Heart right ventricle (tissue), 16 donors: Measurements from ENCODE around the gene EIF3J. TPM values are rescaled to one million over a fixed set of nuclear protein-coding genes. Genes with fewer than 3 reads are reported as not detected.

Experiments
- ATAC-seq, 8 donors: fragments of 200-7000 bp; cut with Tn5 transposase; one replicate each; pipeline ENCODE4 v1.9.1; 2020; ENCODE audit warnings: mild to moderate bottlenecking in 8 of 8, moderate library complexity in 8 of 8, moderate number of reproducible peaks in 1 of 8
- DNase-seq, 2 donors: peaks; one replicate each; pipeline ENCODE4 v3.0.0-alpha.2; 2020
- H3K27ac ChIP-seq, 10 donors: fragments of 200-600 bp; sonication (generic) in 2 of 10; one replicate each; pipeline versions ENCODE4 v1.5.0 to v1.8.0; 2020 to 2022; ENCODE audit warnings: mild to moderate bottlenecking in 3 of 10
- H3K27me3 ChIP-seq, 7 donors: fragments of 200-600 bp; one replicate each; pipeline ENCODE4 v1.8.0; 2021 to 2022; ENCODE audit warnings: mild to moderate bottlenecking in 2 of 7
- H3K36me3 ChIP-seq, 9 donors: fragments of 200-600 bp; sonication (generic) in 1 of 9; one replicate each; pipeline versions ENCODE4 v1.5.0 to v1.8.0; 2020 to 2022; ENCODE audit warnings: mild to moderate bottlenecking in 2 of 9
- H3K4me1 ChIP-seq, 9 donors: fragments of 200-600 bp; sonication (generic) in 1 of 9; one replicate each; pipeline versions ENCODE4 v1.5.0 to v1.8.0; 2020 to 2022; ENCODE audit warnings: mild to moderate bottlenecking in 4 of 9
- H3K4me3 ChIP-seq, 10 donors: fragments of 200-600 bp; sonication (generic) in 2 of 10; one replicate each; pipeline versions ENCODE4 v1.5.0 to v1.8.0; 2020 to 2022; ENCODE audit warnings: mild to moderate bottlenecking in 7 of 10, moderate library complexity in 2 of 10
- H3K9me3 ChIP-seq, 11 donors: fragments of 200-600 bp in 10 of 11; sonication (generic) in 2 of 11; one replicate each; pipeline versions ENCODE4 v1.5.0 to v1.8.0; 2013 to 2022; ENCODE audit warnings: mild to moderate bottlenecking in 2 of 11, control low read depth in 1 of 11, moderate library complexity in 1 of 11
- WGBS, 2 donors: extraction: QIAGEN DNeasy Blood & Tissue Kit; methylation state at CpG; one replicate each; pipeline ENCODE4 v1.1.7; 2013; ENCODE audit warnings: inconsistent platforms in 1 of 2; 5-methylcytosine and 5-hydroxymethylcytosine counted together
- intact Hi-C, 10 donors: fragments of 100-400 bp; cut with DNase I; formaldehyde crosslinking; loops; one replicate each; pipeline versions ENCODE4 v1.11.1 to v1.14.2; 2022
- polyA plus RNA-seq, 2 donors: library from polyadenylated mRNA; stranded (reverse); fragments of 200-250 nt; gene quantifications; one replicate each; pipeline ENCODE4 v1.2.3, GENCODE V29; 2013
- total RNA-seq, 10 donors: library from RNA; stranded (reverse); fragmentation: NEBNext Ultra II Directional in 3 of 10; extraction: Animal tissue kit (Norgen Biotek cat#: 25700) in 3 of 10; gene quantifications; one replicate each; pipeline versions ENCODE4 v1.2.1 to v1.2.4, GENCODE V29; 2021 to 2023
- TF ChIP-seq, protein P1 (sequence below), 9 donors: fragments of 200-600 bp; sonication (generic) in 2 of 9; IDR thresholded peaks; one replicate each; pipeline versions ENCODE4 v1.5.0 to v1.8.0; 2021 to 2022; ENCODE audit warnings: antibody characterized with exemption in 9 of 9, mild to moderate bottlenecking in 5 of 9, moderate library complexity in 1 of 9
- donor health status: Arrhythmogenic right ventricular cardiomyopathy.
- donor health status: ischemic (EF 13 %, LVEDD 7.1; RV severe dilation, severe dysfunction).
- donor health status: healthy with polysubstance abuse.
- donor health status: DM: no; HTN: yes; CAD: no.
- donor health status: DM: no; HTN: no; CAD: no.
- donor health status: ischemic (EF 25% LVEDD 6.9; RV normal size, moderate dysfunction).
- donor health status: ischemic (EF 25% LVEDD 5.7; RV mildly dilated, moderate dysfunction).
- donor health status: healthy.
- donor health status: DM: yes; HTN: yes; CAD: no.
- donor health status: Ischemic cardiomyopathy.
- donor health status: ischemic (EF 35%, LVEDD 5.7; RV mildly dilated, moderate dysfunction).
- donor health status: nonischemic (EF 11% LVEDD 7.7; RV severe dilation, severe dysfunction).
- donor health status: DM: yes; HTN: yes; CAD: no.
- donor health status: PGD.
- donor health status: ischemic (EF 29% LVEDD 5.4; RV normal size, mild dysfunction).
- donor health status: nonischemic (EF 23%, LVEDD 6.1; RV moderate dilation, normal function).

EIF3J gene
- total and polyA plus RNA-seq, 12 donors: 30.4 to 105 (median 81.4) TPM

DNA sequence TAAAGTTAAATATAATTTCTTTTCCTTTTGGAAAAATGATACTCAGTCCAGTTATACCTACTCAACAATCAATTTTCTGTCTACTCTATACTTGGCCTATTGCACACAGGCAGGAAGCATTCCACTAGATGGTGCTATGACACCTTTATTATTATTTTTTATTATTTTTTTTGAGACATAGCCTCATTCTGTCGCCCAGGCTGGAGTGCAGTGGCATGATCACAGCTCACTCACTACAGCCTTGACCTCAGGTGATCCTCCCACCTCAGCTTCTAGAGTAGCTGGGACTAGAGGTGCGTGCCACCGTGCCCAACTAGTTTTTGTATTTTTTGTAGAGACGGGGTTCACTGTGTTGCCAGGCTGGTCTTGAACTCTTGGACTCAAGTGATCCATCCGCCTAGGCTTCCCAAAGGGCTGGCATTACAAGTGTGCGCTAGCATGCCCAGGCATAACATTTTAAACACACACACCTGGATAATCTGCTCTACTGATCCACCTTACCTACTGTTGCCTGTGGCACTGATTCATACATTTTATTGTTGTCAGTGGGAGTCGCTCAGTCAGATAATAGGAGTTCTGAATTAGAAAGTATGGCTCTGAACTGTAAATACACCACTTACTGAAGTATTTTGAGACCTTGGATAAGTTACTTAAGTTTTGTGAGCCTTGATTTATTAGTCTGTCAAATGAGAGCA is 56.2 kb downstream of the EIF3J start:
- peaks cover 0 to 4% (median 0%) of the 10 kb centered on the region in 9 donors for H3K4me1 ChIP-seq
- H3K9me3 ChIP-seq: no peaks in the 10 kb centered on the region
- peak in 1 of 8 donors; percentile 37 for ATAC-seq
- intact Hi-C loops: loop anchor here in 1 of 10 donors (5.0 kb wide), 1 partner anchor 194 kb away; no protein-coding TSS in a partner anchor
- H3K27me3 ChIP-seq: no peaks in the 10 kb centered on the region
- 84 to 89% methylated on average over 7 of the region's 7 CpGs for WGBS, 2 donors
- TF ChIP-seq, protein P1, sequence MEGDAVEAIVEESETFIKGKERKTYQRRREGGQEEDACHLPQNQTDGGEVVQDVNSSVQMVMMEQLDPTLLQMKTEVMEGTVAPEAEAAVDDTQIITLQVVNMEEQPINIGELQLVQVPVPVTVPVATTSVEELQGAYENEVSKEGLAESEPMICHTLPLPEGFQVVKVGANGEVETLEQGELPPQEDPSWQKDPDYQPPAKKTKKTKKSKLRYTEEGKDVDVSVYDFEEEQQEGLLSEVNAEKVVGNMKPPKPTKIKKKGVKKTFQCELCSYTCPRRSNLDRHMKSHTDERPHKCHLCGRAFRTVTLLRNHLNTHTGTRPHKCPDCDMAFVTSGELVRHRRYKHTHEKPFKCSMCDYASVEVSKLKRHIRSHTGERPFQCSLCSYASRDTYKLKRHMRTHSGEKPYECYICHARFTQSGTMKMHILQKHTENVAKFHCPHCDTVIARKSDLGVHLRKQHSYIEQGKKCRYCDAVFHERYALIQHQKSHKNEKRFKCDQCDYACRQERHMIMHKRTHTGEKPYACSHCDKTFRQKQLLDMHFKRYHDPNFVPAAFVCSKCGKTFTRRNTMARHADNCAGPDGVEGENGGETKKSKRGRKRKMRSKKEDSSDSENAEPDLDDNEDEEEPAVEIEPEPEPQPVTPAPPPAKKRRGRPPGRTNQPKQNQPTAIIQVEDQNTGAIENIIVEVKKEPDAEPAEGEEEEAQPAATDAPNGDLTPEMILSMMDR (IDR thresholded peaks at IDR 0.05): peak in 7 of 9 donors; percentile 23 to 53 (median 46)
- H3K4me3 ChIP-seq: no peak overlapping the region
- H3K27ac ChIP-seq: no peak overlapping the region
- peaks cover 0 to 100% (median 81%) of the 10 kb centered on the region in 9 donors for H3K36me3 ChIP-seq
- no peak for DNase-seq

DNA sequence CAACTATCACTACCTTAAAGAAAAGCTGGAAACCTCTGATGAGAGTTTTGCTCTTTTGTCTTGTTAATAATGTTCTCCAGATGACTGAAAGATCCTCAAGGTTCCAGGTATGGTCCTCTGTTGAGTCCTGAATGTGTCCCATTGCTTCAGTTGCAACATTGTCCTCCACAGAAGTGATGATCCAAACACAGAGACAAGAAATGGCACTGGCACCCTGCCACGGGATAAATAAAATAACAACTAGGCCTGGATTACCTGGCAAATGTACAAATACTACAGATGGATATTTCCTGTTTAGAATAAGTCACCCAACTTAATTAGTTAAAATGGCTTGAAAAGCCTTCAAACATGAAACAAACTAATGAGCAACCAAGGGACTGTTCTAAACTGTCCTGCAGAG is 58.3 kb downstream of the EIF3J start:
- H3K36me3 ChIP-seq: peaks cover 0 to 100% (median 70%) of the 10 kb centered on the region in 9 donors
- no peak overlapping the region for H3K4me3 ChIP-seq
- H3K4me1 ChIP-seq: peaks cover 0 to 4% (median 0%) of the 10 kb centered on the region in 9 donors
- intact Hi-C loops: no loop called here
- no peak for DNase-seq
- no peaks in the 10 kb centered on the region for H3K9me3 ChIP-seq
- ATAC-seq: no peak
- TF ChIP-seq, protein P1 (IDR thresholded peaks at IDR 0.05): no peak
- no peaks in the 10 kb centered on the region for H3K27me3 ChIP-seq
- no peak overlapping the region for H3K27ac ChIP-seq
- WGBS, 2 donors: 59 to 74% methylated on average over 1 of the region's 1 CpG

DNA sequence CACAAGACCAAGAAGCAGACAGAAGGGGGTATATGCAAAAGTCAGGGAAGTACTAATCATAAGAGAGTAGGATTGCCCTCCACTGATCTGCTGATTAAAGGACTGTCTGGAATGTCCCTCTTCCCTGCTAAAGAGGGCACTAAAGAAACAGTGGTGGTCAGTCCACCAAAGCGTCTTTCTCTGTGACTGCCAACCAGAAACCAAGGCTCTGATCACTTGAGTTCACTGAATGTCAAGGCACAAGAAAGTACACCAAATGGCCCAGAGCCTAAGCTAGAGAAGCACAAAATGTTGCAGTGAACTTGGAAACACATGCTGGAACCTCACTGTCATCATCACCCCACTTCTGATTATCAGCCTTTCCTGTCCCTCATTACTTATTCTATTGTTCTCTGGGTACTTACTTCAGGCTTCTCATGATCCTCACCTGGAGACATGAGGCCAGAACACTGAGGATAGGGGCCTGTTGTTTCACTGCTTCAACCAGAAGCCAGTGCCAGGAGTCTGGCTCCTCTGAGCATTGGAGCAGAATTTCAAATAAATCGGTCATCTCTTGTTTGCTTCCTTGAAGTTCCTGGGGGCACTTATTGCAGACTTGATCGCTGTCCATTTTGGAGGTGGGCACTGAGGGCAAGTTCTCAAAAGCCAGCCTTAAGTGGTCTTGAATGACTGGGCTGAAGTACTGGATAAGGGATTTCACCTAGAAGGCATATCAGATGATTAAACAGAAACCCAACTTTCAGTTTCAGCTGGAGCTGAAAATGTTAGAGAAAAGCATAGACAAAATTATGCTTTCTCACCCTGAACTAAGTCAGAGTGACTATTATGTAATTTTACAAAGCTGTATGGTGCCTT is 58.9 kb downstream of the EIF3J start:
- Histone ChIP-seq H3K4me3 (no peak overlapping the region), H3K9me3 (no peaks in the 10 kb centered on the region), H3K27me3 (no peaks in the 10 kb centered on the region), H3K36me3 (peaks cover 0 to 100% (median 73%) of the 10 kb centered on the region in 9 donors), H3K4me1 (peaks cover 0 to 4% (median 0%) of the 10 kb centered on the region in 9 donors), H3K27ac (no peak overlapping the region)
- intact Hi-C loops: no loop called here
- TF ChIP-seq, protein P1 (IDR thresholded peaks at IDR 0.05): no peak
- DNase-seq (no peak), ATAC-seq (no peak)
- WGBS, 2 donors: 96 to 97% methylated on average over 3 of the region's 3 CpGs

DNA sequence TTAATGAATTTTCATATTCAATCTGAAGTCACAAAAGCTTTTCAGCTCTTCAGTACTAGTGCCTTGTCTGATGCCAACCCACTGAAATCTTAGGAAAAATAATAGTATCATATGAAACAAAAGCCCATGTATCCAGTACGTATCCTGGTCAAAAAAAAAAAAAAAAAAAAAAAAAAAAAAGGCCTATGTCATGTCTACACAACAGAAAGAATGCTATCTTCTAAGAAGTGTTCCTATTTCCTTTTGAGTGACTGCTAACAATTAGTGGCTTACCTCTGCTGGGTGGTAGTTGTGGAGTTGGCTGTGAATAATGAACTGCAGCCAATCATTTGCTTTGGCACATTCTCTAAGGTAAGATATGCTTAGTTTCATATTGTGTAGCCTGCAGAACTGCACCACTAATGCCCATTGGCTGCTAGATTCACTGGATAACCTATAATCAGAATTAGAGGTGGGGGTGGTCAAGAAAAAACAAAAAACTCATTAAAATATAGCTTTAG is 59.6 kb downstream of the EIF3J start:
- peaks cover 0 to 100% (median 76%) of the 10 kb centered on the region in 9 donors for H3K36me3 ChIP-seq
- DNase-seq: no peak
- no peak overlapping the region for H3K4me3 ChIP-seq
- H3K27ac ChIP-seq: no peak overlapping the region
- H3K27me3 ChIP-seq: no peaks in the 10 kb centered on the region
- H3K9me3 ChIP-seq: no peaks in the 10 kb centered on the region
- intact Hi-C loops: no loop called here
- WGBS, 2 donors: 53 to 73% methylated on average over 1 of the region's 1 CpG
- TF ChIP-seq, protein P1 (IDR thresholded peaks at IDR 0.05): no peak
- H3K4me1 ChIP-seq: peaks cover 0 to 4% (median 0%) of the 10 kb centered on the region in 9 donors
- no peak for ATAC-seq
